GM23338 (cell line): ENCODE measurements around the gene RBM17. TPM values are rescaled to one million over a fixed set of nuclear protein-coding genes. Genes with fewer than 3 reads are reported as not detected.
A peak's percentile ranks its signal among the peaks of the same experiment; 100 is the strongest.

Source experiments
- ATAC-seq: fragments of 200-7000 bp; cut with Tn5 transposase; 3 replicates; pipeline ENCODE4 v1.9.1; 2020
- DNase-seq: peaks from one replicate; pipeline ENCODE4 v3.0.0-alpha.2; 2015; ENCODE audit warnings: low spot score
- H2AFZ ChIP-seq: fragments of 200-600 bp; sonication (generic); 2 replicates; pipeline ENCODE4 v1.8.0; 2016; ENCODE audit warnings: antibody characterized with exemption, mild to moderate bottlenecking, moderate library complexity
- H3F3A ChIP-seq: fragments of 200-600 bp; sonication (generic); replicated peaks from 2 replicates; pipeline ENCODE4 v1.8.0; 2017; ENCODE audit warnings: antibody characterized with exemption, mixed run types, low read depth
- H3K27ac ChIP-seq: fragments of 200-600 bp; sonication (generic); 2 replicates; pipeline ENCODE4 v1.6.1; 2016; ENCODE audit warnings: low read depth
- H3K27me3 ChIP-seq: fragments of 200-600 bp; sonication (generic); 2 replicates; pipeline ENCODE4 v1.8.0; 2016; ENCODE audit warnings: mild to moderate bottlenecking, mixed run types, moderate library complexity; ENCODE audit not compliant: insufficient read depth
- H3K36me3 ChIP-seq: fragments of 200-600 bp; sonication (generic); 2 replicates; pipeline ENCODE4 v1.8.0; 2016; ENCODE audit warnings: mild to moderate bottlenecking; ENCODE audit not compliant: insufficient read depth
- H3K4me1 ChIP-seq: fragments of 200-600 bp; sonication (generic); 2 replicates; pipeline ENCODE4 v1.8.0; 2016; ENCODE audit warnings: mild to moderate bottlenecking, moderate library complexity; ENCODE audit not compliant: insufficient read depth
- H3K4me2 ChIP-seq: fragments of 200-600 bp; sonication (generic); 2 replicates; pipeline ENCODE4 v1.7.1; 2017; ENCODE audit warnings: mixed run types
- H3K4me3 ChIP-seq: fragments of 200-600 bp; sonication (generic); 2 replicates; pipeline ENCODE4 v1.6.1; 2016; ENCODE audit warnings: mixed run types
- H3K79me2 ChIP-seq: fragments of 200-600 bp; sonication (generic); replicated peaks from 2 replicates; pipeline ENCODE4 v1.8.0; 2017; ENCODE audit warnings: mild to moderate bottlenecking; ENCODE audit not compliant: insufficient read depth
- H3K9me2 ChIP-seq: fragments of 200-600 bp; sonication (generic); 2 replicates; pipeline ENCODE4 v1.8.0; 2017; ENCODE audit not compliant: insufficient read depth
- H4K20me1 ChIP-seq: fragments of 200-600 bp; sonication (generic); replicated peaks from 2 replicates; pipeline ENCODE4 v1.8.0; 2017; ENCODE audit warnings: mild to moderate bottlenecking; ENCODE audit not compliant: insufficient read depth
- H3K27ac Mint-ChIP-seq: 2 replicates; pipeline ENCODE4 v1.8.0; 2020; ENCODE audit warnings: inconsistent platforms, mild to moderate bottlenecking, moderate library complexity, mixed read lengths
- H3K27me3 Mint-ChIP-seq: 3 replicates; pipeline ENCODE4 v1.8.0; 2022; ENCODE audit warnings: low read depth, mild to moderate bottlenecking, moderate library complexity, mixed read lengths, inconsistent platforms; ENCODE audit not compliant: insufficient read depth, poor library complexity
- H3K36me3 Mint-ChIP-seq: 3 replicates; pipeline ENCODE4 v1.8.0; 2021; ENCODE audit warnings: low read depth, mild to moderate bottlenecking, inconsistent platforms, moderate library complexity, mixed read lengths
- H3K4me1 Mint-ChIP-seq: 3 replicates; pipeline ENCODE4 v1.8.0; 2020; ENCODE audit warnings: mild to moderate bottlenecking, inconsistent platforms, mixed read lengths
- H3K4me3 Mint-ChIP-seq: 3 replicates; pipeline ENCODE4 v1.8.0; 2021; ENCODE audit warnings: moderate library complexity, mild to moderate bottlenecking, inconsistent platforms, mixed read lengths
- H3K9me3 Mint-ChIP-seq: 3 replicates; pipeline ENCODE4 v1.8.0; 2020; ENCODE audit warnings: moderate library complexity, mild to moderate bottlenecking, inconsistent platforms, mixed read lengths
- EZH2 ChIP-seq: fragments of 200-600 bp; sonication (generic); IDR thresholded peaks from one replicate; pipeline ENCODE4 v1.8.0; 2017; ENCODE audit warnings: antibody characterized with exemption, mild to moderate bottlenecking, low read depth; ENCODE audit not compliant: unreplicated experiment
- JUNB ChIP-seq: IDR thresholded peaks from one replicate; pipeline ENCODE4 v1.6.1; 2016; ENCODE audit warnings: antibody characterized with exemption; ENCODE audit not compliant: unreplicated experiment
- NANOG ChIP-seq: IDR thresholded peaks from 2 replicates; pipeline ENCODE4 v1.6.1; 2016; ENCODE audit warnings: antibody characterized with exemption, borderline replicate concordance
- POLR2AphosphoS5 ChIP-seq: IDR thresholded peaks from 2 replicates; pipeline ENCODE4 v1.6.1; 2016; ENCODE audit warnings: antibody characterized with exemption, low read depth
- ZNF114 ChIP-seq: fragments of 250-450 bp; sonication (Bioruptor Pico); IDR thresholded peaks from 2 replicates; pipeline ENCODE4 v1.5.0; 2020; ENCODE audit warnings: mild to moderate bottlenecking, moderate library complexity
- polyA plus RNA-seq: library from polyadenylated mRNA; unstranded; fragments of >200 nt; fragmentation: Nextera tagmentation; extraction: Ambion mirVana; gene quantifications from 2 replicates; pipeline ENCODE4 v1.2.1, GENCODE V29; 2016
- total RNA-seq: library from RNA; depleted of rRNA; stranded (reverse); fragments of >200 nt; shearing (Covaris generic); gene quantifications from 2 replicates; pipeline ENCODE4 v1.2.3, GENCODE V29; 2014
- TF ChIP-seq, protein P1 (sequence below): fragments of 250-450 bp; sonication (Bioruptor Pico); IDR thresholded peaks from 2 replicates; pipeline ENCODE4 v1.5.0; 2020; ENCODE audit warnings: mild to moderate bottlenecking, moderate library complexity

Gene RBM17
- total and polyA plus RNA-seq, 2 experiments from 2014 or later, result 54.7 to 281 TPM

DNA sequence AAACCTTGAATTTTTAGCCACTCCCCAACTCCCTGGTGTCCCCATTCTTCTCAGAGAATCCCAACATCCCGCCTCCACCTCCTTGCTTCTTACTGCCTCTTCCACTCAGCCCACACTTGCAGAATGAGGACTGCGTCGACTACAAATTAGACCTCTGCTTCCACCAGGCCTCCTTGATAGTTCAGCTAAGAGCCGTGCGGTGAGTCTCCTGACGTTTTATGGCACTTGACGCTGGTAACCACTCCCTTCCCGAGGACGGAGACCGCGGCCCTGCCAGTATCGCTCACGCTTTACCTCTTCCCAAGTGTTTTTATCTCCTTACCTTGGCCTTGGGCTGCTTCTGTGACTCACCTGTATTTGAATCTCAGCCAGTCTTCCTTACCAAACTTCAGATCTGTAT, 31.1 kb downstream of the RBM17 start (continued):
- TF ChIP-seq, protein P1, sequence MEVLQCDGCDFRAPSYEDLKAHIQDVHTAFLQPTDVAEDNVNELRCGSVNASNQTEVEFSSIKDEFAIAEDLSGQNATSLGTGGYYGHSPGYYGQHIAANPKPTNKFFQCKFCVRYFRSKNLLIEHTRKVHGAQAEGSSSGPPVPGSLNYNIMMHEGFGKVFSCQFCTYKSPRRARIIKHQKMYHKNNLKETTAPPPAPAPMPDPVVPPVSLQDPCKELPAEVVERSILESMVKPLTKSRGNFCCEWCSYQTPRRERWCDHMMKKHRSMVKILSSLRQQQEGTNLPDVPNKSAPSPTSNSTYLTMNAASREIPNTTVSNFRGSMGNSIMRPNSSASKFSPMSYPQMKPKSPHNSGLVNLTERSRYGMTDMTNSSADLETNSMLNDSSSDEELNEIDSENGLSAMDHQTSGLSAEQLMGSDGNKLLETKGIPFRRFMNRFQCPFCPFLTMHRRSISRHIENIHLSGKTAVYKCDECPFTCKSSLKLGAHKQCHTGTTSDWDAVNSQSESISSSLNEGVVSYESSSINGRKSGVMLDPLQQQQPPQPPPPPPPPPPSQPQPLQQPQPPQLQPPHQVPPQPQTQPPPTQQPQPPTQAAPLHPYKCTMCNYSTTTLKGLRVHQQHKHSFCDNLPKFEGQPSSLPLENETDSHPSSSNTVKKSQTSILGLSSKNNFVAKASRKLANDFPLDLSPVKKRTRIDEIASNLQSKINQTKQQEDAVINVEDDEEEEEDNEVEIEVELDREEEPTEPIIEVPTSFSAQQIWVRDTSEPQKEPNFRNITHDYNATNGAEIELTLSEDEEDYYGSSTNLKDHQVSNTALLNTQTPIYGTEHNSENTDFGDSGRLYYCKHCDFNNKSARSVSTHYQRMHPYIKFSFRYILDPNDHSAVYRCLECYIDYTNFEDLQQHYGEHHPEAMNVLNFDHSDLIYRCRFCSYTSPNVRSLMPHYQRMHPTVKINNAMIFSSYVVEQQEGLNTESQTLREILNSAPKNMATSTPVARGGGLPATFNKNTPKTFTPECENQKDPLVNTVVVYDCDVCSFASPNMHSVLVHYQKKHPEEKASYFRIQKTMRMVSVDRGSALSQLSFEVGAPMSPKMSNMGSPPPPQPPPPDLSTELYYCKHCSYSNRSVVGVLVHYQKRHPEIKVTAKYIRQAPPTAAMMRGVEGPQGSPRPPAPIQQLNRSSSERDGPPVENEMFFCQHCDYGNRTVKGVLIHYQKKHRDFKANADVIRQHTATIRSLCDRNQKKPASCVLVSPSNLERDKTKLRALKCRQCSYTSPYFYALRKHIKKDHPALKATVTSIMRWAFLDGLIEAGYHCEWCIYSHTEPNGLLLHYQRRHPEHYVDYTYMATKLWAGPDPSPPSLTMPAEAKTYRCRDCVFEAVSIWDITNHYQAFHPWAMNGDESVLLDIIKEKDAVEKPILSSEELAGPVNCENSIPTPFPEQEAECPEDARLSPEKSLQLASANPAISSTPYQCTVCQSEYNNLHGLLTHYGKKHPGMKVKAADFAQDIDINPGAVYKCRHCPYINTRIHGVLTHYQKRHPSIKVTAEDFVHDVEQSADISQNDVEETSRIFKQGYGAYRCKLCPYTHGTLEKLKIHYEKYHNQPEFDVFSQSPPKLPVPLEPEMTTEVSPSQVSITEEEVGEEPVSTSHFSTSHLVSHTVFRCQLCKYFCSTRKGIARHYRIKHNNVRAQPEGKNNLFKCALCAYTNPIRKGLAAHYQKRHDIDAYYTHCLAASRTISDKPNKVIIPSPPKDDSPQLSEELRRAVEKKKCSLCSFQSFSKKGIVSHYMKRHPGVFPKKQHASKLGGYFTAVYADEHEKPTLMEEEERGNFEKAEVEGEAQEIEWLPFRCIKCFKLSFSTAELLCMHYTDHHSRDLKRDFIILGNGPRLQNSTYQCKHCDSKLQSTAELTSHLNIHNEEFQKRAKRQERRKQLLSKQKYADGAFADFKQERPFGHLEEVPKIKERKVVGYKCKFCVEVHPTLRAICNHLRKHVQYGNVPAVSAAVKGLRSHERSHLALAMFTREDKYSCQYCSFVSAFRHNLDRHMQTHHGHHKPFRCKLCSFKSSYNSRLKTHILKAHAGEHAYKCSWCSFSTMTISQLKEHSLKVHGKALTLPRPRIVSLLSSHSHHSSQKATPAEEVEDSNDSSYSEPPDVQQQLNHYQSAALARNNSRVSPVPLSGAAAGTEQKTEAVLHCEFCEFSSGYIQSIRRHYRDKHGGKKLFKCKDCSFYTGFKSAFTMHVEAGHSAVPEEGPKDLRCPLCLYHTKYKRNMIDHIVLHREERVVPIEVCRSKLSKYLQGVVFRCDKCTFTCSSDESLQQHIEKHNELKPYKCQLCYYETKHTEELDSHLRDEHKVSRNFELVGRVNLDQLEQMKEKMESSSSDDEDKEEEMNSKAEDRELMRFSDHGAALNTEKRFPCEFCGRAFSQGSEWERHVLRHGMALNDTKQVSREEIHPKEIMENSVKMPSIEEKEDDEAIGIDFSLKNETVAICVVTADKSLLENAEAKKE (CRISPR knock-in tag), result no peak
- TF ChIP-seq JUNB (no peak), NANOG (no peak), EZH2 (no peak)

DNA sequence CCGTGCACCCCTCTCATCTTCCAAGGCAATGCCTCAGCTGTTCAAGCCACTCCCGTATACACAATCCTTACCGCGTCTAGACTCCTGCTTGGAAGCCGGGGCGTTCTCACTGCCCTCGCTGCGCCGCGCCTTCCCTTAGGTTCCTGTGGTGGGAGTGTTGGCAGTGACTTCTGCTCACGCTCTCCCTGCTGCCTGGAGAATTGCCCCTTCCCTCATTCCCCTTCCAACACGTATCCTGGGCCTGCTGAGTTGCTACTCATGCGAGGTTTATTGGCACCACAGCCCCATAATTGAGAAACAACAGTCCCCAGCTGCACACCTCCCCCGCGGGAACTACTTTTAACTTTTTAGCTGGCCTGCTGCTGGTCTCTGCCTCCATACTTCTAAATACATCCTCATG, 31.9 kb downstream of the RBM17 start:
- H3K4me1 ChIP-seq, result no peaks in the 10 kb centered on the region; the same call in 1 of the 2 replicates
- peaks cover 12% of the 10 kb centered on the region; the same call in 1 of the 2 replicates for H3K36me3 ChIP-seq
- TF ChIP-seq ZNF114 (CRISPR knock-in tag) (no peak), POLR2AphosphoS5 (no peak)
- Mint-ChIP-seq H3K27ac (no peak overlapping the region), H3K27me3 (peaks cover 9% of the 10 kb centered on the region), H3K36me3 (peaks cover 11% of the 10 kb centered on the region; the same call in 2 of the 3 replicates), H3K4me3 (no peak overlapping the region), H3K9me3 (no peaks in the 10 kb centered on the region), H3K4me1 (peaks cover 14% of the 10 kb centered on the region)
- H3K4me3 ChIP-seq, result no peak overlapping the region
- H3K9me2 ChIP-seq, result no peaks in the 10 kb centered on the region
- DNase-seq, result no peak
- peak; percentile 62 for ATAC-seq
- no peaks in the 10 kb centered on the region for H3K79me2 ChIP-seq
- H3K27me3 ChIP-seq, result no peaks in the 10 kb centered on the region
- H3K27ac ChIP-seq, result 0 out of 2 replicates have a peak overlapping the region, but pooled peaks have one; percentile 53
- no peaks in the 10 kb centered on the region for H3F3A ChIP-seq
- H3K4me2 ChIP-seq, result no peak overlapping the region
- H4K20me1 ChIP-seq, result no peaks in the 10 kb centered on the region; the same call in 1 of the 2 replicates
- H2AFZ ChIP-seq, result no peak overlapping the region; the same call in 1 of the 2 replicates
